NOMO-1 (cell line): ENCODE results near the gene MPL.

ENCODE experiments used
- DNase-seq, 2 experiments: peaks; one replicate each; lab custom pipeline; 2025; ENCODE audit not compliant: unreplicated experiment in 2 of 2; lab: John Stamatoyannopoulos, UW

Gene MPL

DNA sequence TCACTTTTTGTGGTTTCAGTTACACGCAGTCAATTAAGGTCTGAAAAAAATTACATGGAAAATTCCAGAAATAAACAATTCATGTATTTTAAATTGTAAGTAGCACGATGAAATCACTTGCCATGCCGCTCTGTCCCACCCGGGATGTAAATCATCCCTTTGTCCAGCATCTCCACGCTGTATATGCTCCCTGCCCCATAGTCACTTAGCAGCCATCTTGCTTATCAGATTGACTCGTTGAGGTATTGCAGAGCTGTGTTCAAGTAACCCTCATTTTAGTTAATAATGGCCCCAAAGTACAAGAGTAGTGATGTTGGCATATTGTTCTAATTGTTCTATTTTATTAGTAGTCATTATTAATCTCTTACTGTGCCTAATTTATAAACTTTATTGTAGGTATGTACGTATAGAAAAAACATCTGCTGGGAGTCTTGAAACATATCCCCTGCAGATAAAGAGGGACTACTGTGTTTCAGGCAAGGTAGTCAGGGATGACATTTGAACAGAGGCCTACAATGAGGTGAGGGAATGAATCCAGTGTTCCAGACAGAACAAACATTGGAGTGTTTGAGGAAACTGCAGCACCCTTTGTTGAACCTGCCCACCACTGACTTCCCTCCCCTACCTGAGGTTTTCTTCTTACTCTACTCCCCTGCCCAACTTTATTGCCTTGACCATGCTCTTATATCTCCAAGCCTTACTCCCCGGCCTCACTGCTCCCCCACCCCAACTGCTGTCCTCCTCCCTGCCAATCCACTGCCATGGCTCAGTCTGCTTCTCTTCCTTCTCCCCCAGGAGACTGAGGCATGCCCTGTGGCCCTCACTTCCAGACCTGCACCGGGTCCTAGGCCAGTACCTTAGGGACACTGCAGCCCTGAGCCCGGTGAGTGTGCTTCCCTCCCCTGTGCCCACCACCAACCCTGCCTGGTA, 14.1 kb downstream of the MPL start:
- no peak for DNase-seq

DNA sequence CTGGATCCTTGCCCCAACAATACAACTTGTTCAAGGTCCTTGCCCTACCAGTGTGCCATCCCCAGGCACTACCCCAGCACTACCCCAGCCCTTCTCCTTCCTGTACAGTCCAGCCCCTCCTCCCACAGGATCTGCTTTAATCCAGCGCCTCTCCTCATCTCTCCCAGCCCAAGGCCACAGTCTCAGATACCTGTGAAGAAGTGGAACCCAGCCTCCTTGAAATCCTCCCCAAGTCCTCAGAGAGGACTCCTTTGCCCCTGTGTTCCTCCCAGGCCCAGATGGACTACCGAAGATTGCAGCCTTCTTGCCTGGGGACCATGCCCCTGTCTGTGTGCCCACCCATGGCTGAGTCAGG, 14.7 kb downstream of the MPL start:
- no peak for DNase-seq

- DNase-seq, result no peak
Measured at GRCh38 chr1:43352881-43353280, 15.3 kb downstream of the MPL start.

- DNase-seq, result no peak
Measured at GRCh38 chr1:43354471-43354870, 16.9 kb downstream of the MPL start.

- no peak for DNase-seq
Measured at GRCh38 chr1:43354936-43355335, 17.3 kb downstream of the MPL start.

DNA sequence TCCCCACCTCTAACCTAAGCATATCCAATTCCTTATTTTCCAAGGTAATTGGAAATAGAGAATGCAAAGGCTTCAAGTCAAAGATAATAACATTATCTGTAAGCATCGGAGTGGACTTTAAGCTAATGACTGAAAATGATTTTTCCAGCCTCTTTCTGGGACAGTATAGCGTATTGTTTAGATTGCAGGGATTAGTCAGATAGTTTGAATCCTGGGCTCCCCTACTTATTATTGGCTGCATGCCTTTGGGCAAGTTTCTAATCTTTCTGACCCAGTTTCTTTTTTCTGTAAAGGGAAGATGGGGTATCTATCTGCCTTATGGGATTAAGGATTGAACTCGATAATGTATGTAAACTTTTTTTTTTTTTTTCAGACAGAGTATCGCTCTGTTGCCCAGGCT, 19.6 kb downstream of the MPL start:
- no peak for DNase-seq

- peak; percentile 63 to 65 for DNase-seq
Measured at GRCh38 chr1:43358121-43358745, 20.6 kb downstream of the MPL start.

- DNase-seq, result peak; percentile 98 to 99
Measured at GRCh38 chr1:43358746-43359693, 21.4 kb downstream of the MPL start, which contains the start of gene CDC20. CDC20 (plus strand) TSS chr1:43358981; CDS start chr1:43359216, 235 bp downstream.

DNA sequence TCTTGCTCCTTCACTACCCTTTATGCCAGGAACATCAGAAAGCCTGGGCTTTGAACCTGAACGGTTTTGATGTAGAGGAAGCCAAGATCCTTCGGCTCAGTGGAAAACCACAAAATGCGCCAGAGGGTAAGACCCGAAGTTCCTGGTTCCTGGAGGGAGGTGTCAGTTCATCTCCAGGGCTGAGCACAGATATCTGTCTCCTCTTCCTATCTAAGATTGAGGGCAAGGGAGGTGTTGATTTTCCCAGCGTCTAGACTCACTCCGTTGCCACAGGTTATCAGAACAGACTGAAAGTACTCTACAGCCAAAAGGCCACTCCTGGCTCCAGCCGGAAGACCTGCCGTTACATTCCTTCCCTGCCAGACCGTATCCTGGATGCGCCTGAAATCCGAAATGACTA, 22.1 kb downstream of the MPL start:
- no peak for DNase-seq

GRCh38 chr1:43360616-43361015, 23.0 kb downstream of the MPL start:
- no peak for DNase-seq

- peak in 1 of 2 experiments; percentile 8 for DNase-seq
Measured at GRCh38 chr1:43363283-43363934, 25.8 kb downstream of the MPL start.

GRCh38 chr1:43363935-43364525, 26.4 kb downstream of the MPL start:
- DNase-seq, result no peak

GRCh38 chr1:43365678-43366077, 28.1 kb downstream of the MPL start:
- DNase-seq, result no peak

DNA sequence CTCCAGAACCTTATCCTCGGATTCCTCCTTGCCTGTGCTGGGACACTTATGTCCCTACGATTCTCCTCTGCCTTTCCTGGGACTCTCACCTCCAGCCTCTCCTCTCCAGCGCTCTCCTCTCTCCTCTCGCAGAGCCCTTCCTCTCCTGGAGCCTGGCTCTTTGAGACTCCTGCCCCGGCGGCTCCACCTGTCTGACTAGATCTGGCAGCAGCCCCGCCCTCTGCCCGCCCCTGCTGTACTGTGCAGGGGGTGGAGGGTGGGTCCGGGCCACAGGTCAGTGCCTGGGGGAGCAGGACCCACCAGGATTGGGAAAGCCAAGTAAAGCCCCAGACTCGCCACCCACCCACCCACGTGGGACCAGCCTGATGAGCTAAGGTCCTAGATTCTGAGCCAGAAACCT, 28.6 kb downstream of the MPL start:
- no peak for DNase-seq

DNA sequence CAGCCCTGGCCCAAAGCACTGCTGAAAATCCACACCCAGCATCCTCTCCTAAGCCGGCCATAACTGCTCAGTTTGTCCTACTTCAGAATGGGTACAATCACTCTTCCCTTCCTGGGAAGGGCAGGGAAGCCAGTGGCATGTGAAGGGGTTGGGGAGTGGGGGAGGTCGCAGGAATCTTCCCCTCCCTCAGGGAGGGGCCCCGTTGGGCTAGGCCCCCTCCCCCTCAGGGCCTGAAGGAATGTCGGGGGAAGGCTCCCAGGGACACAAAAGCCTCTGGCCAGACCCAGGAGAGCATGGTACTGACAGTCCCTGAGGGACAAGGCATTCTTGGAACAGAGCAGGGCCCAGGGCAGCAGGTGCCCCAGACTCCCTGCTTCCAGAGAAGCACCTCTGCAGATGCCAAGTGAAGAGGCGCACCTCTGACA, 29.0 kb downstream of the MPL start:
- DNase-seq, result no peak

DNA sequence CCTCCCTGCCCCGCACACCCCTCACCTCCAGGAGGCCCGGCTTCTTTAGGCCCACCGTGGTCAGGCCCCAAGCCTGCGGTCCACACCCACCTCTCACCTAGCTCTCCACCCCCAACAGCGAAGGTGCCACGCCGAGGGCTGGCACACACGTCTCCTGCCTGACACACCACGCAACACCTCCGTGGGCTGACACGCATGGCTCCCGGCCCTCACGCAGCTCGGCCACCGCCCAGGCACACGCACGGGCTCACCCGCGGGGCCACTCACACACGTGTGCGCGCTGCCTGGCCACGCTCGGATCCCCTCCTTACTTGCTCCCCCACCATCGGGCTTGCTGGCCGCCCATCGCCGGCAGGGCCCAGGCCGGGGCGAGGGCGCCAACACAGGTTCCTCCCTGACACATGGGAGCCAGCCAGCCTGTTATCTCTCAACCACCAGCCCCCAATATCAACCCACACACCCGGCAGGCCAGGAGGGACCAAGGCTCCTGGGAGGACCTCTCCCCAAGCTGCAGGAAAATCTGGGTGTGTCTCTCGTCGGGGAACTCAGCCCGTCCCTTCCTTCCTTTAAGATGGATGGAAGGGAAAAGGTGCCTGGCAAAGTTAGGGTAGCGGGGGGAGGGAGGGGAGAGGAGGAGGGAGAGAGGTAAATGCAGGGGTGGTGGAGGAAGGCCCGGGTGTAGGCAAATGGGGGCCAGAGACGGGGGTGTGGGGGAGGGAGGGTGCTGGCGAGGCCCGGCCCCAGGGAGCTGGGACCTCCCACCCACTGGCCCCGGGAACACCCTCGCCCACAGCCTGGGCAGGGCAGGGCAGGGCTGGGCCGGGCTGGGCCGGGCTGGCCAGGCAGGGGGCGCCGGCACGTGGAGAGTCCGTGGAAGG, 29.6 kb downstream of the MPL start:
- no peak for DNase-seq

- DNase-seq, result peak; percentile 91
Measured at GRCh38 chr1:43367904-43368645, 30.5 kb downstream of the MPL start, which contains the start of gene ELOVL1. ELOVL1 (minus strand) TSS chr1:43368011; CDS start chr1:43365609, 2,402 bp downstream.

GRCh38 chr1:43368646-43369020, 31.0 kb downstream of the MPL start:
- no peak for DNase-seq
